CD4-positive, alpha-beta memory T cell (primary cell): ENCODE data around the gene SACS. TPM values are rescaled to one million over a fixed set of nuclear protein-coding genes. Genes with fewer than 3 reads are reported as not detected.
A peak's percentile ranks its signal among the peaks of the same experiment; 100 is the strongest.
"Not testable (repeated sequence)": the region's sequence is repeated elsewhere in the genome, so short reads cannot be mapped to it uniquely, and the experiment has no call there.

Source experiments
- CTCF ChIA-PET: fragments of 350-600 bp; sonication (Branson Sonifier 250); formaldehyde crosslinking; loops from one replicate; lab custom pipeline; 2021; ENCODE audit warnings: inconsistent platforms; ENCODE audit not compliant: partially characterized antibody; lab: Charles Lee
- POLR2A ChIA-PET: fragments of 350-600 bp; sonication (Branson Sonifier 250); formaldehyde crosslinking; loops from one replicate; lab custom pipeline; 2021; ENCODE audit not compliant: partially characterized antibody; lab: Charles Lee
- DNase-seq, 5 donors: peaks; one replicate each; pipeline versions ENCODE4 v3.0.0 to v3.0.0-alpha.2; 2020 to 2022; ENCODE audit warnings: mixed read lengths in 1 of 5
- H3K27ac ChIP-seq: one replicate; pipeline ENCODE4 v1.7.0; 2013; ENCODE audit warnings: low read depth, low read length
- H3K27me3 ChIP-seq: 2 replicates; pipeline ENCODE4 v1.7.0; 2013; ENCODE audit warnings: mild to moderate bottlenecking, low read length, moderate library complexity; ENCODE audit not compliant: insufficient read depth
- H3K36me3 ChIP-seq: 2 replicates; pipeline ENCODE4 v1.7.0; 2013; ENCODE audit warnings: mild to moderate bottlenecking, low read length, moderate library complexity; ENCODE audit not compliant: insufficient read depth
- H3K4me1 ChIP-seq: 2 replicates; pipeline ENCODE4 v1.7.0; 2013; ENCODE audit warnings: mild to moderate bottlenecking, low read length, moderate library complexity; ENCODE audit not compliant: insufficient read depth
- H3K4me3 ChIP-seq, 2 donors: one replicate each; pipeline ENCODE4 v1.7.0; 2013; ENCODE audit warnings: low read length in 2 of 2, mild to moderate bottlenecking in 1 of 2
- H3K9me3 ChIP-seq, 2 donors: one replicate each; pipeline ENCODE4 v1.7.0; 2013; ENCODE audit warnings: low read length in 2 of 2, control low read depth in 1 of 2; ENCODE audit not compliant: control insufficient read depth in 1 of 2
- H3K27ac Mint-ChIP-seq, 7 donors: one replicate each; pipeline ENCODE4 v1.8.0; 2020 to 2021; ENCODE audit warnings: mixed read lengths in 7 of 7, mild to moderate bottlenecking in 6 of 7, inconsistent platforms in 3 of 7, moderate library complexity in 3 of 7
- H3K27me3 Mint-ChIP-seq, 2 donors: one replicate each; pipeline ENCODE4 v1.8.0; 2020 to 2021; ENCODE audit warnings: mixed read lengths in 2 of 2
- H3K36me3 Mint-ChIP-seq, 2 donors: one replicate each; pipeline ENCODE4 v1.8.0; 2020 to 2021; ENCODE audit warnings: mixed read lengths in 2 of 2, inconsistent platforms in 1 of 2, mild to moderate bottlenecking in 1 of 2
- H3K4me1 Mint-ChIP-seq, 4 donors: one replicate each; pipeline ENCODE4 v1.8.0; 2020 to 2021; ENCODE audit warnings: mixed read lengths in 4 of 4, mild to moderate bottlenecking in 1 of 4
- H3K4me3 Mint-ChIP-seq, 8 donors: one replicate each; pipeline ENCODE4 v1.8.0; 2020 to 2021; ENCODE audit warnings: mixed read lengths in 8 of 8, mild to moderate bottlenecking in 7 of 8, moderate library complexity in 6 of 8, inconsistent platforms in 3 of 8
- H3K9me3 Mint-ChIP-seq, 8 donors: one replicate each; pipeline ENCODE4 v1.8.0; 2020 to 2021; ENCODE audit warnings: mixed read lengths in 8 of 8, mild to moderate bottlenecking in 5 of 8, inconsistent platforms in 3 of 8, moderate library complexity in 1 of 8
- intact Hi-C: fragments of 100-400 bp; cut with micrococcal nuclease; formaldehyde crosslinking; loops from one replicate; pipeline ENCODE4 v1.15.1; 2023
- polyA plus RNA-seq, 2 donors: library from polyadenylated mRNA; unstranded; fragments of 300-500 nt; fragmentation: Illumina TruSeq; gene quantifications; one replicate each; pipeline ENCODE4 v1.2.3, GENCODE V29; 2021
- total RNA-seq, 2 experiments: library from RNA; stranded (reverse); gene quantifications; one replicate each; pipeline ENCODE4 v1.2.3, GENCODE V29; 2021

The SACS gene
- total and polyA plus RNA-seq, 4 experiments from 2014 or later: 5.2 to 32.8 (median 18.3) TPM

DNA sequence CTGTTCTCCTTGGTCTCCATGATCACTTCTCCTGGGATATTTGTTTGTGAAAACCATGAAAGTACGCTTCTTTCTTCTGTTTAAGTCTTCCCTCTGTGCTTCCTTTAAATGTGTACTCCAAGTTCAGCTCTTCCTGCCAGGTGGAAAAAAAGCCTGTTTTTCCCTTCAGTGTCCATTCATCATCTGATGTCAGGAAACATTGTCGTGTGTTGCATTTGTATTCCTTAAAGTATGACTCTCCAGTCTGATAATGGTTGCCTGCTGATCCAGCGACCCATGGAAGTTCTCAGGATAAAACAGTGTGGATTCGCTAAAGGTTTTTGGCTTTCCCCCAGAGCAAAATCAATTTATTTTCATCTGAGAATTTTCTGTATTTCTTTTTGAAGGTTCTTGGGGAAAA lies 22.3 kb downstream of the SACS start:
- H3K4me1 Mint-ChIP-seq: peaks cover 0 to 5% (median 1%) of the 10 kb centered on the region in 4 donors
- no peaks in the 10 kb centered on the region for H3K36me3 Mint-ChIP-seq
- Histone ChIP-seq H3K4me1 (no peaks in the 10 kb centered on the region), H3K27me3 (no peaks in the 10 kb centered on the region), H3K9me3 (no peaks in the 10 kb centered on the region), H3K27ac (no peak overlapping the region), H3K4me3 (no peak overlapping the region), H3K36me3 (no peaks in the 10 kb centered on the region)
- H3K27me3 Mint-ChIP-seq: peaks cover 0 to 5% of the 10 kb centered on the region in 2 donors
- DNase-seq: no peak
- H3K4me3 Mint-ChIP-seq: no peak overlapping the region
- intact Hi-C loops: no loop called here
- POLR2A ChIA-PET: no interaction called here
- H3K9me3 Mint-ChIP-seq: no peaks in the 10 kb centered on the region
- CTCF ChIA-PET: no interaction called here
- no peak overlapping the region for H3K27ac Mint-ChIP-seq

DNA sequence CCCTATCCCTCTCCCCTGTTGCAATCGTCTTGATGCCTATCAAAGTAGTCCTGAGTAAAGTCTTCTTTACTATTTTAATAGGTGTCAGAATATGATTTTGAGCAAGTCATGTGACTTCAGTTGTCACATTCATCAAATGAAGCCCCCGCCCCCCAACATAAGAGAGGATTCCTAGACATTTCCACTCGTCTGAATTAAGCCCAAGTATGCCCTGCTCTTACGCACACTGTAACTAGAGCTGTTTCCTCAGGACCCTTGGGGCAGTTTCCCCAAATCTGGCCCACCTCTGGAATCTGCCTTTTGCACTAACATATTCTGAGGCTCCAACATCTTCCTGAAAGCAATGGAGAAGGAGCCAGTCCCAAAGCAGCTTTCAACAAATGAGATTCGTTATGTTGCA lies 25.5 kb downstream of the SACS start:
- Mint-ChIP-seq H3K27me3 (peaks cover 0 to 11% of the 10 kb centered on the region in 2 donors), H3K36me3 (no peaks in the 10 kb centered on the region), H3K27ac (no peak overlapping the region), H3K4me3 (no peak overlapping the region), H3K4me1 (peaks cover 0 to 5% (median 1%) of the 10 kb centered on the region in 4 donors), H3K9me3 (no peaks in the 10 kb centered on the region)
- H3K4me1 ChIP-seq: no peaks in the 10 kb centered on the region
- no peak overlapping the region for H3K4me3 ChIP-seq
- no peaks in the 10 kb centered on the region for H3K36me3 ChIP-seq
- no peaks in the 10 kb centered on the region for H3K9me3 ChIP-seq
- ChIA-PET POLR2A (no interaction called here), CTCF (interaction anchor here (1.5 to 1.8 kb wide), 2 partner anchors 16 to 461 kb away, joined by 3 to 6 read pairs; no protein-coding TSS in a partner anchor)
- no peaks in the 10 kb centered on the region for H3K27me3 ChIP-seq
- no peak overlapping the region for H3K27ac ChIP-seq
- DNase-seq: no peak
- intact Hi-C loops: loop anchor here (10.0 kb wide), 1 partner anchor 817 kb away; no protein-coding TSS in a partner anchor

DNA sequence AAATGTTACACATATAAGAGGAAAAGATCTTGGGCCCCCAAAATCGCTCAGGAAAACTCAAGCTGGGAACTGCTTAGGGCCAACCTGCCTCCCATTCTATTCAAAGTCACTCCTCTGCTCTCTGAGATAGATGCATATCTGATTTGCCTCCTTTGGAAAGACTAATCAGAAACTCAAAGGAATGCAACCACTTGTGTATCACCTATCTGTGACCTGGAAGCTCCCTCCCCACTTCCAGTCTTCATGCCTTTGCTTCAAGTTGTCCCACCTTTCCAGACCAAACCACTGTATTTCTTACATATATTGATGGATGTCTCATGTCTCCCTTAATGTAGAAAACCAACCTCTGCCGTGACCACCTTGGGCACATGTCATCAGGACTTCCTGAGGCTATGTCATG lies 32.3 kb downstream of the SACS start:
- H3K27ac Mint-ChIP-seq, H3K9me3 ChIP-seq, H3K4me1 ChIP-seq, H3K4me3 ChIP-seq, DNase-seq, H3K4me3 Mint-ChIP-seq, H3K36me3 ChIP-seq, H3K27ac ChIP-seq, POLR2A ChIA-PET, H3K4me1 Mint-ChIP-seq, H3K27me3 ChIP-seq, CTCF ChIA-PET: not testable (repeated sequence)
- Mint-ChIP-seq H3K36me3 (peaks cover 0 to 12% of the 10 kb centered on the region in 2 donors), H3K27me3 (peaks cover 2 to 14% of the 10 kb centered on the region in 2 donors), H3K9me3 (peaks cover 0 to 12% (median 5%) of the 10 kb centered on the region in 8 donors)
- intact Hi-C loops: loop anchor here (10.0 kb wide), 1 partner anchor 824 kb away; no protein-coding TSS in a partner anchor

DNA sequence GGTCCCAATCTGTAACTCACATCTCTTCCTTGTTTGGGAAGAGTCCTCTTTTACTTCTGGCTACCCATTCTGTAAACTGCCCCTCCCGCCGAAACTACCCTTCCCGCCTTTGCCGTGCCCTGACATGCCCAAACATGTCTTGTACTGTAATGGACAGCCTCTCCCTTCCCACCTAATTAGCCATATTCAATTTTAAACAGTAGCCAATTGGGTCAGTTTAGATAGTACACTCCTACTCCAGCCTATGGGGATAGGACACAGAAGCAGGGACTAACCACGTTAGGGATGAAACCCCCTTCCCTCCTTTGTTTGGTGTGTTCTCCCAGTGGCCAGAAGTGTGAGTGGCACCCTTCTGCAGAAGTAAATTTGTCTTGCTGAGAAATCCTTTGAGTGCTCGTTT lies 34.2 kb downstream of the SACS start:
- CTCF ChIA-PET: no interaction called here
- peak overlapping the region in 2 of 7 donors; percentile 20 to 57 for H3K27ac Mint-ChIP-seq

DNA sequence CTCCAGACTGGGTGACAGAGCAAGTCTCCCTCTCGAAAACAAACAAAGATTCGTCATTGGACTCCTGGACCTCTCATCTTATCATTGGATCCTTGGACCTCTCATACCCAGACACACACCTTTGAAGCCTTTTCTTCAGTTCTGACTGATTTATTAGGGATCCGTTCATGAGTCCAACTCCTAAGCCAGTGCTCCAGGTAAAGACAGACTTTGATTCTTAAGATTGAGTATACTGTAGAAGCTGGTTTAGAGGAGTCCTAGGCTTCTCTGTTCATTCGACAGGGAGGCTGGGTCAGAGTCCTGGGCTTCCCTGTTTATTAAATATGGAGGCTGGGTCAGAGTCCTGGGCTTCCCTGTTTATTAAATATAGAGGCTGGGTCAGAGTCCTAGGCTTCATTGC lies 38.7 kb downstream of the SACS start:
- peaks cover 0 to 9% of the 10 kb centered on the region in 2 donors for H3K36me3 Mint-ChIP-seq

More for the DNA sequence above, 34.2 kb downstream of the SACS start:
- Histone ChIP-seq H3K4me3 (no peak overlapping the region), H3K4me1 (no peaks in the 10 kb centered on the region), H3K36me3 (no peaks in the 10 kb centered on the region), H3K27ac (no peak overlapping the region), H3K9me3 (no peaks in the 10 kb centered on the region), H3K27me3 (no peaks in the 10 kb centered on the region)
- intact Hi-C loops: no loop called here
- H3K4me3 Mint-ChIP-seq: no peak overlapping the region
- POLR2A ChIA-PET: no interaction called here
- H3K27me3 Mint-ChIP-seq: peaks cover 4 to 15% of the 10 kb centered on the region in 2 donors
- H3K36me3 Mint-ChIP-seq: peaks cover 0 to 12% of the 10 kb centered on the region in 2 donors
- H3K4me1 Mint-ChIP-seq: no peaks in the 10 kb centered on the region
- peaks cover 0 to 12% (median 6%) of the 10 kb centered on the region in 8 donors for H3K9me3 Mint-ChIP-seq
- DNase-seq: no peak

DNA sequence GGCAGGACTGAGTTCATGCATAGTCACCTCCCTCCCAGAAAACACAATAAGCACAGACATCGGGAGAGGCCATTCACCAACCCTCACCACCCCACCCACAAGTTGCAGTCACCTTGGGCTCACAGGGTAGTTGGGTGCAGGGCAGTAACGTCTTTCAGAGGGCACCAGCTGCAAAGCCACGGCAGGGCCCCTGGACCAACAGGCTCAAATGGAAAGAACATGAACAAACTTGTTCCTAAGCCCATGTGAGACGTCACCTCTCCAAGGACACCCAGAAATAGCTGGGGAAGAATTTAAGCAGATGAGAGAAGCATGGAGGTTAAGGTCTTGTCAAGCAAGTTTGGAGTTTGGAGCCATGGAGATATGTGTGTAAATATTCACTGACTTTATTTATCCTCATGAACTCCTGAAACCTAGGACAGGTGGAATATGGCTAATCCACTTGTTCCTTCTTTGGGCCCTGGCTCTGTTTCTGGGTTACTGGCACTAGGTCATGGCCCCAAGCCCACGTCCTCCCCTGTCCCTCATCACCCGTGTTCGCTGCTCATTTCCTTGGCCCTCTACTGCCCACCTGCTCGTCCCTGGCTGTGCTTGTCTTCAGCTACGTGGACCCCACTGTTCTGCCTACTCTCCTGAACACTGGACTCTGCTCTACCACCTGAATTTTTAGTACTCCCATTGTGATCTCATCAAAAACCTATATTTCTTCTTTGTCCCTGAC lies 40.4 kb downstream of the SACS start:
- DNase-seq: no peak
- intact Hi-C loops: no loop called here
- Mint-ChIP-seq H3K36me3 (no peaks in the 10 kb centered on the region), H3K27me3 (peaks cover 2 to 3% of the 10 kb centered on the region in 2 donors), H3K9me3 (peaks cover 0 to 2% (median 0%) of the 10 kb centered on the region in 8 donors), H3K27ac (no peak overlapping the region), H3K4me3 (no peak overlapping the region), H3K4me1 (no peaks in the 10 kb centered on the region)
- Histone ChIP-seq H3K4me3 (no peak overlapping the region), H3K4me1 (no peaks in the 10 kb centered on the region), H3K9me3 (no peaks in the 10 kb centered on the region), H3K27ac (no peak overlapping the region), H3K27me3 (no peaks in the 10 kb centered on the region), H3K36me3 (no peaks in the 10 kb centered on the region)
- ChIA-PET POLR2A (no interaction called here), CTCF (interaction anchor here (1.9 kb wide), 1 partner anchor 14 kb away, joined by 5 read pairs; no protein-coding TSS in a partner anchor)

More for the DNA sequence above, 38.7 kb downstream of the SACS start:
- Histone ChIP-seq H3K9me3 (no peaks in the 10 kb centered on the region), H3K4me3 (no peak overlapping the region), H3K27ac (no peak overlapping the region), H3K4me1 (no peaks in the 10 kb centered on the region), H3K36me3 (no peaks in the 10 kb centered on the region), H3K27me3 (no peaks in the 10 kb centered on the region)
- POLR2A ChIA-PET: no interaction called here
- Mint-ChIP-seq H3K4me3 (no peak overlapping the region), H3K9me3 (peaks cover 0 to 9% (median 3%) of the 10 kb centered on the region in 8 donors), H3K27me3 (peaks cover 4 to 10% of the 10 kb centered on the region in 2 donors), H3K27ac (no peak overlapping the region), H3K4me1 (no peaks in the 10 kb centered on the region)
- no peak for DNase-seq
- intact Hi-C loops: no loop called here
- CTCF ChIA-PET: interaction anchor here (1.9 kb wide), 1 partner anchor 12 kb away, joined by 5 read pairs; no protein-coding TSS in a partner anchor

DNA sequence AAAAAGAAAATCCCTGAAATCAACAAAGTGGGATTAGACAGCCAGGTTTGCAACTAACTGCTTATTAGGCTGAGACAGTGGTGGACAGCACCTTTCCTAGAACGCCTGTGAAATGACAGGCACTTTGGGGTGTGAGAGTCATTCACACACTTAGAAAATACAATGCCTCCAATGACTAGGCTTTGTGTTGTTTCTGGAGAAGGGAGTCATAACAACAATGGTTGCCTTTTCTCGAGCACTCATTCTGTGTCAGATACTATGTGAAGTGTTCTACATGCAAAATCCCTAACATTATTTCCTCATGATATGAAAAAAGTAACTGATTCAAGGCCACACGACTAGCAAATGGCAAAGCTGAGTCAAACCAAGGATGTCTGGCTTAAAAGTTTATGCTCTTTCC lies 41.2 kb downstream of the SACS start:
- no peak overlapping the region for H3K27ac ChIP-seq
- no peak overlapping the region for H3K4me3 ChIP-seq

More for the DNA sequence above, 41.2 kb downstream of the SACS start:
- POLR2A ChIA-PET: no interaction called here
- Mint-ChIP-seq H3K27me3 (peaks cover 2 to 3% of the 10 kb centered on the region in 2 donors), H3K4me3 (no peak overlapping the region), H3K4me1 (no peaks in the 10 kb centered on the region), H3K27ac (no peak overlapping the region), H3K9me3 (peaks cover 0 to 2% (median 0%) of the 10 kb centered on the region in 8 donors), H3K36me3 (no peaks in the 10 kb centered on the region)
- CTCF ChIA-PET: no interaction called here
- Histone ChIP-seq H3K27me3 (no peaks in the 10 kb centered on the region), H3K4me1 (no peaks in the 10 kb centered on the region), H3K9me3 (no peaks in the 10 kb centered on the region), H3K36me3 (no peaks in the 10 kb centered on the region)
- no peak for DNase-seq
- intact Hi-C loops: no loop called here
